ENCODE measurements around the gene XKRX. TPM values are rescaled to one million over a fixed set of nuclear protein-coding genes. Genes with fewer than 3 reads are reported as not detected.

Gene XKRX
- polyA plus RNA-seq, 2 of the 4 experiments (the other 2 are of a cell fraction): 0.13 to 0.50 TPM

GRCh38 chrX:100975212-100975611, 46.5 kb upstream of the XKRX start:
- ATAC-seq: no peak
- H3K9me3 ChIP-seq: no peaks in the 10 kb centered on the region
- no peak for TF ChIP-seq NR3C1 (IDR thresholded peaks at IDR 0.05)
- no peak for TF ChIP-seq ESRRA (IDR thresholded peaks at IDR 0.05; ENCODE audit: borderline replicate concordance, low read length)
- TF ChIP-seq CEBPB (IDR thresholded peaks at IDR 0.05): no peak
- no peak for TF ChIP-seq PHF8 (IDR thresholded peaks at IDR 0.05; ENCODE audit: borderline replicate concordance, low read depth)
- no peak for TF ChIP-seq KDM5A (IDR thresholded peaks at IDR 0.05)
- no peak overlapping the region for H3K4me2 ChIP-seq
- no peak overlapping the region for H3K4me3 ChIP-seq
- H3K27ac ChIP-seq: no peak overlapping the region
- ChIA-PET CTCF (no interaction called here), POLR2A (no interaction called here)
- H3K4me1 ChIP-seq: peaks cover 31% of the 10 kb centered on the region
- no peak for DNase-seq (ENCODE audit: low read depth in 1 of 2, low spot score in 1 of 2)
- no peak for FAIRE-seq
- WGBS (ENCODE audit: missing lambda C conversion rate): 90% methylated on average over 3 of the region's 3 CpGs

- FAIRE-seq (no peak), ATAC-seq (peak; percentile 65 to 84), DNase-seq (ENCODE audit: low read depth in 1 of 2, low spot score in 1 of 2) (peak in 1 of 2 experiments; percentile 28)
- CTCF ChIA-PET: no interaction called here
- peak overlapping the region; percentile 59 for H3K4me2 ChIP-seq
- POLR2A ChIA-PET: no interaction called here
- H3K4me3 ChIP-seq: no peak overlapping the region
- peaks cover 19% of the 10 kb centered on the region for H3K4me1 ChIP-seq
- WGBS (ENCODE audit: missing lambda C conversion rate): 12% methylated on average over 2 of the region's 19 CpGs
- no peak for TF ChIP-seq SMC3 (IDR thresholded peaks at IDR 0.05)
- TF ChIP-seq TP53 (CRISPR knock-in tag; IDR thresholded peaks at IDR 0.05): no peak
- peak; percentile 37; the same call in 1 of the 2 replicates for TF ChIP-seq JUNB (IDR thresholded peaks at IDR 0.05)
- no peak for TF ChIP-seq FOSL2 (IDR thresholded peaks at IDR 0.05)
- peak; percentile 45 for TF ChIP-seq FOSL2 (CRISPR knock-in tag; IDR thresholded peaks at IDR 0.05)
- TF ChIP-seq RAD21 (conservative IDR thresholded peaks at IDR 0.05 in 1 of 2, IDR thresholded peaks at IDR 0.05 in 1 of 2): no peak
- no peak for TF ChIP-seq CTCF (IDR thresholded peaks at IDR 0.05)
- H3K27ac ChIP-seq: peak overlapping the region; percentile 65 to 76; a peak in 5 of 6 replicates
- H3K9me3 ChIP-seq: no peaks in the 10 kb centered on the region
Measured at GRCh38 chrX:100973411-100973810, 44.7 kb upstream of the XKRX start.

GRCh38 chrX:100969936-100970335, 41.2 kb upstream of the XKRX start:
- Histone ChIP-seq H3K27ac (no peak overlapping the region), H3K9me3 (no peaks in the 10 kb centered on the region), H3K4me2 (no peak overlapping the region), H3K4me3 (no peak overlapping the region), H3K4me1 (peaks cover 10% of the 10 kb centered on the region)
- 92% methylated on average over 1 of the region's 1 CpG for WGBS (ENCODE audit: missing lambda C conversion rate)
- DNase-seq (ENCODE audit: low read depth in 1 of 2, low spot score in 1 of 2) (no peak), ATAC-seq (no peak), FAIRE-seq (no peak)
- ChIA-PET POLR2A (no interaction called here), CTCF (no interaction called here)
- no peak for TF ChIP-seq CHD2 (IDR thresholded peaks at IDR 0.05; ENCODE audit: low read length, partially characterized antibody)
- no peak for TF ChIP-seq ZNF302 (CRISPR knock-in tag; IDR thresholded peaks at IDR 0.05)
- TF ChIP-seq CTCF (IDR thresholded peaks at IDR 0.05): no peak
- no peak for TF ChIP-seq GATA3 (IDR thresholded peaks at IDR 0.05; ENCODE audit: borderline replicate concordance)

GRCh38 chrX:100969408-100969807, 40.7 kb upstream of the XKRX start, which contains the start of gene ARL13A:
Gene ARL13A (plus strand): TSS chrX:100969708. CDS start chrX:100973690, 3,982 bp downstream.
- ATAC-seq (no peak), DNase-seq (ENCODE audit: low read depth in 1 of 2, low spot score in 1 of 2) (no peak), FAIRE-seq (no peak)
- no peaks in the 10 kb centered on the region for H3K9me3 ChIP-seq
- H3K4me1 ChIP-seq: peaks cover 9% of the 10 kb centered on the region
- 89% methylated on average over 2 of the region's 2 CpGs for WGBS (ENCODE audit: missing lambda C conversion rate)
- no peak within 1 kb of the TSS for H3K4me3 ChIP-seq
- ChIA-PET CTCF (interaction anchor here (0.6 kb wide), 1 partner anchor 288 kb away, joined by 3 read pairs; no protein-coding TSS in a partner anchor), POLR2A (interaction anchor here (0.6 kb wide), 1 partner anchor 129 kb away, joined by 3 read pairs; the partner anchor contains the start of gene CENPI)
- H3K4me2 ChIP-seq: no peak within 1 kb of the TSS
- TF ChIP-seq MAZ (IDR thresholded peaks at IDR 0.05; ENCODE audit: borderline replicate concordance, low read depth, low read length) (no peak), RCOR1 (IDR thresholded peaks at IDR 0.05; ENCODE audit: low read depth, low read length) (no peak), HES2 (IDR thresholded peaks at IDR 0.05) (no peak), PHF8 (IDR thresholded peaks at IDR 0.05; ENCODE audit: borderline replicate concordance, low read depth) (no peak), FOSL2 (IDR thresholded peaks at IDR 0.05) (no peak), FOSL2 (CRISPR knock-in tag; IDR thresholded peaks at IDR 0.05) (no peak), GATA3 (IDR thresholded peaks at IDR 0.05; ENCODE audit: borderline replicate concordance) (no peak), CBX8 (IDR thresholded peaks at IDR 0.05) (no peak), CHD4 (IDR thresholded peaks at IDR 0.05; ENCODE audit: borderline replicate concordance) (no peak)
- H3K27ac ChIP-seq: no peak within 1 kb of the TSS

Data from A549 (cell line).